Fibroblast of lung (primary cell): ENCODE data around the gene RNF224.

Experiments
- CTCF ChIP-seq, 2 donors: IDR thresholded peaks in 1 of 2; conservative IDR thresholded peaks in 1 of 2; 1 replicate in 1 of 2; 2 replicates in 1 of 2; pipeline ENCODE4 v1.5.1; 2011 to 2012; ENCODE audit warnings: low read length in 2 of 2, control low read depth in 1 of 2, inconsistent platforms in 1 of 2, low read depth in 1 of 2, mild to moderate bottlenecking in 1 of 2
- EZH2 ChIP-seq: IDR thresholded peaks from 2 replicates; pipeline ENCODE4 v1.5.1; 2012; ENCODE audit warnings: low read length, control low read depth, mild to moderate bottlenecking; ENCODE audit errors: missing control alignments

GRCh38 chr9:137226338-137227053 lies 806 bp upstream of the RNF224 start:
- TF ChIP-seq CTCF (conservative IDR thresholded peaks at IDR 0.05 in 1 of 2, IDR thresholded peaks at IDR 0.05 in 1 of 2; ENCODE audit: low read depth in 1 of 2, low read length in 2 of 2), result no peak
- no peak for TF ChIP-seq EZH2
